AG04450 (cell line): ENCODE data around the gene TMEM242. TPM values are rescaled to one million over a fixed set of nuclear protein-coding genes. Genes with fewer than 3 reads are reported as not detected.
A peak's percentile ranks its signal among the peaks of the same experiment; 100 is the strongest.

Source experiments
- CTCF ChIA-PET: fragments of 300-600, 350-600 bp; formaldehyde crosslinking; extraction: SDS; loops from one replicate; lab custom pipeline; 2022; ENCODE audit warnings: antibody characterized with exemption, inconsistent platforms; lab: Charles Lee
- POLR2A ChIA-PET: fragments of 350-600 bp; formaldehyde crosslinking; extraction: SDS; loops from one replicate; lab custom pipeline; 2021; ENCODE audit warnings: antibody characterized with exemption, inconsistent platforms; lab: Yijun Ruan, JAX
- DNase-seq: peaks from one replicate; pipeline ENCODE4 v3.0.0-alpha.2; 2011; ENCODE audit warnings: low read depth, low spot score
- H3K27ac ChIP-seq: one replicate; pipeline ENCODE4 v1.5.1; 2012; ENCODE audit warnings: low read depth, low read length, control low read depth
- H3K27me3 ChIP-seq: one replicate; pipeline ENCODE4 v1.6.0; 2012; ENCODE audit warnings: low read length; ENCODE audit not compliant: control insufficient read depth, insufficient read depth
- H3K4me3 ChIP-seq: 2 replicates; pipeline ENCODE4 v1.5.1; 2011; ENCODE audit warnings: mild to moderate bottlenecking, low read depth, low read length, control low read depth
- H3K9me3 ChIP-seq: 2 replicates; pipeline ENCODE4 v1.5.1; 2012; ENCODE audit warnings: low read length; ENCODE audit not compliant: control insufficient read depth, insufficient read depth
- polyA minus RNA-seq: library from RNA; depleted of rRNA, polyadenylated mRNA; stranded (reverse); fragments of >200 nt; gene quantifications from 2 replicates; pipeline ENCODE4 v1.2.3, GENCODE V29; 2011; rRNA and poly(A)+ RNA removed
- polyA plus RNA-seq: library from polyadenylated mRNA; depleted of rRNA; stranded (reverse); fragments of >200 nt; gene quantifications from 2 replicates; pipeline ENCODE4 v1.2.3, GENCODE V29; 2011; rRNA removed
- TF ChIP-seq, protein P1 (sequence below): IDR thresholded peaks from 2 replicates; pipeline ENCODE4 v1.5.1; 2011; ENCODE audit warnings: low read depth, low read length, control low read depth, inconsistent platforms

TMEM242 gene
- polyA plus RNA-seq = 6.8 and 8.6 TPM in 2 replicates
- 2.7 and 3.5 TPM in 2 replicates for polyA minus RNA-seq

DNA sequence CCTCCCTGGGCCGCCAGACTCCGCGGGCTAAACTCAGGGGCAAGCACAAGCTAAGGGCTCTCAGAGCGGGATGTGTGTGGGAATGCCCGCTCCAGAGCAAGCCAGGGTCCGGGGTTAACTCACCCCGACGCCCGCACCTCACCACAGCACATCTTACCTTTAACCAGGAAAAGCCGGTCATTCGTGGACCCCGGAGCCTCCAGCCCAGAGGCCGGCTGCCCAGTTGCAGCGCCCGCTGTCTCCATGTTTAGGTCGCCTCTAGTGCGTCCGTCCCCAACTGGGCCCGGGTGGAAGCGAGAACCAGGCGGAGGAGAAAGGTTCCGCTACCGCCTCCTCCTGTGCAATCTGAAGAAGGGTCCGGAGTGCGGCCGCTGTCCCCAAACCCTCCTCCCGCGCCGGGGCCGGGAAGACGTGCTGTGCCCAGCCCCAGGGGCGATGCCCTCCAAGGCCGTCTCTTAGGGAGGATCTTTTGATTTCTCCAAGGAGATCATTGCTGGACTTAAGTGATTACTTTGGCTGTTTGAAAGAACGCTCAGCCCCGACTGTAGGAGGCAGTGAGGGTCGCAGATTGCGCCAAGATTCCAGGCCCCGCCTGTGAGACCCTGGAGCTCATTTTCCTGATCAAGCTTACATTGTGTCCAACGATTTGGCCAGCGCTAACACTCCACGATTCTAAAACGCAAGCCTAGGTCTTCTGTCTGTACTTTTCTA lies at the start of gene TMEM242:
TSS of gene TMEM242 (minus strand) at position 265 of the 711 bp plus-strand sequence. CDS start at position 245, 20 bp downstream.
- no peaks in the 10 kb centered on the region for H3K27me3 ChIP-seq
- POLR2A ChIA-PET = interaction anchor here (0.9 to 1.7 kb wide), 5 partner anchors 9 to 346 kb away, joined by 3 to 7 read pairs (median 5); no protein-coding TSS in a partner anchor
- DNase-seq = peak; percentile 82
- TF ChIP-seq, protein P1, sequence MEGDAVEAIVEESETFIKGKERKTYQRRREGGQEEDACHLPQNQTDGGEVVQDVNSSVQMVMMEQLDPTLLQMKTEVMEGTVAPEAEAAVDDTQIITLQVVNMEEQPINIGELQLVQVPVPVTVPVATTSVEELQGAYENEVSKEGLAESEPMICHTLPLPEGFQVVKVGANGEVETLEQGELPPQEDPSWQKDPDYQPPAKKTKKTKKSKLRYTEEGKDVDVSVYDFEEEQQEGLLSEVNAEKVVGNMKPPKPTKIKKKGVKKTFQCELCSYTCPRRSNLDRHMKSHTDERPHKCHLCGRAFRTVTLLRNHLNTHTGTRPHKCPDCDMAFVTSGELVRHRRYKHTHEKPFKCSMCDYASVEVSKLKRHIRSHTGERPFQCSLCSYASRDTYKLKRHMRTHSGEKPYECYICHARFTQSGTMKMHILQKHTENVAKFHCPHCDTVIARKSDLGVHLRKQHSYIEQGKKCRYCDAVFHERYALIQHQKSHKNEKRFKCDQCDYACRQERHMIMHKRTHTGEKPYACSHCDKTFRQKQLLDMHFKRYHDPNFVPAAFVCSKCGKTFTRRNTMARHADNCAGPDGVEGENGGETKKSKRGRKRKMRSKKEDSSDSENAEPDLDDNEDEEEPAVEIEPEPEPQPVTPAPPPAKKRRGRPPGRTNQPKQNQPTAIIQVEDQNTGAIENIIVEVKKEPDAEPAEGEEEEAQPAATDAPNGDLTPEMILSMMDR = peak; percentile 50
- peak within 1 kb of the TSS; percentile 85 for H3K27ac ChIP-seq
- CTCF ChIA-PET = interaction anchor here (0.5 to 4.1 kb wide), 12 partner anchors 9 to 749 kb away, joined by 3 to 18 read pairs (median 4); no protein-coding TSS in a partner anchor
- H3K9me3 ChIP-seq = no peaks in the 10 kb centered on the region; the same call in 1 of the 2 replicates
- H3K4me3 ChIP-seq = peak within 1 kb of the TSS; percentile 74

- Histone ChIP-seq H3K4me3 (no peak overlapping the region), H3K9me3 (no peaks in the 10 kb centered on the region), H3K27me3 (peaks cover 7% of the 10 kb centered on the region), H3K27ac (no peak overlapping the region)
- TF ChIP-seq, protein P1 = no peak
- no peak for DNase-seq
- ChIA-PET CTCF (no interaction called here), POLR2A (no interaction called here)
These were observed 49.4 kb upstream of the TMEM242 start for GRCh38 chr6:157372501-157373280.

DNA sequence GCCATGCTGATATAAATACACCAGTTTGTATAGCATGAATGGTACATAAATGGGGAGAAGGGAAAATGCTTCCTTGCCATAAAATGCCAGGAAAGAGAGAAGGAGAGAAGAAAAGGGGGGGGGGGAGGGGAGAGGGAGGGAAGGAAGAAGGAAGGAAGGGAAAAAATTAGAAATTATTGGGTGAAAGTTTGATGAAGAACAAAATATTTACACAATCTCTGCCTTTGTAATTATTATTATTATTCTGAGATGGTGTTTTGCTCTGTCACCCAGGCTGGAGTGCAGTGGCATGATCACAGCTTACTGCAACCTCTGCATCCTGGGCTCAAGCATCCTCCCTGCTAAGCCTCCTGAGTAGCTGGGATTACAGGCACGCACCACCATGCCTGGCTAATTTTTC lies 47.4 kb upstream of the TMEM242 start:
- peaks cover 7% of the 10 kb centered on the region for H3K27me3 ChIP-seq
- ChIA-PET CTCF (no interaction called here), POLR2A (no interaction called here)
- no peak for DNase-seq
- TF ChIP-seq, protein P1 = no peak
- H3K9me3 ChIP-seq = no peaks in the 10 kb centered on the region
- H3K4me3 ChIP-seq = no peak overlapping the region
- no peak overlapping the region for H3K27ac ChIP-seq

GRCh38 chr6:157368359-157369049 lies 45.2 kb upstream of the TMEM242 start:
- TF ChIP-seq, protein P1 = no peak
- no peak overlapping the region for H3K4me3 ChIP-seq
- POLR2A ChIA-PET = no interaction called here
- peaks cover 7% of the 10 kb centered on the region for H3K27me3 ChIP-seq
- H3K27ac ChIP-seq = no peak overlapping the region
- no peaks in the 10 kb centered on the region for H3K9me3 ChIP-seq
- no peak for DNase-seq
- CTCF ChIA-PET = no interaction called here
